ENCODE data around the gene FARS2.

The FARS2 gene

DNA sequence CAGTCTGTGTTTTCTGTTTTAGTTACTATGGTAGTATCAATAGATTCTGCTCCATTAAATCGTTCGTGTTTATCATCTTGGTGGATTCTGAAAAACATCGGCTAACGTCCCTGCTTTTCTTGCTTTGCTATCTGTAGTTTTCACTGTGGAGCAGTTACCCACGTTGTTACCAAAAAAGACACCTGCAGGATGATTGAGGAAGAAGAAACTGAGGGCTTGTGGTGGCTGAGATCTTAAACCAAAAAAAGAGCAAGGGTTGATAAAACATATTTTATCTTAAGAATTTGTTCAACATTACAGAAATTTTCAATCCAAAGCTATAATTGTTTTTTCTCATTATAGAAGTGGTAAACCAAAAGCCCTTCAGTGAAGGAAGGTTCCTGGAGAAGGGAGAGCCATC lies 166.3 kb downstream of the FARS2 start:
- no peak for DNase-seq (ENCODE audit: low spot score)

DNA sequence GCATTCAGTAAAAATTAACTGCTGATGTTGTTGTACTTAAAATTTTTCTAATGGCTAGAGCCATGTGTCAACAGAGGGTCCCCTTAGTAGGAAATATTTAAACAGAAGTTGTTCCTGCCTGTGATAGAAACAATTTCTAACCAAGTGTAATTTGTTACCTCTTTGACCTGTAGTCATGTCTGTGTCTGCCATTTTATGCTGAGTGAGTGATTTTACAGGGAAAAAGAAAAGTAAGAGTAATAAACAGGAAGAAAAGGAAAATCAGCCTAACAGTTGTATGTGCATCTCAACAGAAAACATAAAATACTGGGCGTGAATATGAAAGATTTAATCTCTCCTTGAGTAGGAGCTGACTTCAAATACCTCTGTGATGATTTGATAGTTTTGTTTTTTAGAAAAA lies 172.0 kb downstream of the FARS2 start:
- no peak for DNase-seq (ENCODE audit: low spot score)

DNA sequence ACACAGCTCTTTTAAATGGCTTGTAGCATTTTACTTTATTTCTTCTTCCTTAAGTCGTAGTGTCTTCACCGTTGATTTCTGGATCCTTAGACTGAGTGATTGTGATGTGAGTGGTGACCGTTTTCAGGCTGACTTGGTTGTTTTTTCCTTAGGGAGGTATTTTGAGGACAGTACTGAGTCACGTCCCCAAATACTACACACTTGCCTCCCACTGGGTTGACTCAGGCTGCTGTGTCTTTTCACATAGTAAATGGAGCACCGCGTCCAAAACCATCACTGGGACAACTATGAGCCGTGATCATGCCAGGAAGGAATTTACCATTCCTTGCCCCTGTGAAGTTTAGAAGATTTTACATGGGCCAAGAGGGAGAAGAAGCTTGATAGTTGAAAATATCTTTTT lies 174.1 kb downstream of the FARS2 start:
- peak; percentile 53 for DNase-seq (ENCODE audit: low spot score)

DNA sequence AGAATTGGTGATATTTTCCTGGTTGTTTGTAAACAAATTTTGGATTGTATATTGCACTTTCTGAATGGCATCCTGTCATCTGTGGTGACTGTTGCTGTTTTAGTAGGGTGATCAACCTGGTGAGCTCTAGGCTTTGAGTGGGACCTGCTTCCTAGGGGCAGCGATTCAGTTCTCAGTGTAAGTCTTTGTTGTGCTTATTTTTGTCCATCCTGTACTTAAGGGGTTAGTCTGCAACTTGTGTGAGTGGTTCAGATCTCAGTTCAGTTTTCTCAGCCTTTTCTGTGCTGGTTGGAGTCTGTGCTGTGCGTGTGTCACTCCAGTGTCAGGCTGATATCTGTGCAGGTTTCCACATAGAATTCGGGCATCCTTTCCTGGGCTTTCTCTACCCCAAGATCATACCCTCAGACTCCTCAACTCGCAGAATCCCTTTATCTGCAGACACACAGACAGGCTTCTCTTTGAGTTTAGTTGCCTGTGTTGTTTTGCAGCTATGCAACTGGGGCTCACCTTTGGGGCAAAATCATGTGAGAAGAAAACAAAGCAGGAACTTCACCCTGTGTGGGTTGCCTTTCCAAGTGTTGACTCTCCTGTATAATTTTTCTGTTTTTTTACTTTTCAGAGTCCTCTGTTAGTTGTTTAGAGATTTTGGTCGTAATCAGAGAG lies 177.7 kb downstream of the FARS2 start:
- DNase-seq (ENCODE audit: low spot score), result no peak

DNA sequence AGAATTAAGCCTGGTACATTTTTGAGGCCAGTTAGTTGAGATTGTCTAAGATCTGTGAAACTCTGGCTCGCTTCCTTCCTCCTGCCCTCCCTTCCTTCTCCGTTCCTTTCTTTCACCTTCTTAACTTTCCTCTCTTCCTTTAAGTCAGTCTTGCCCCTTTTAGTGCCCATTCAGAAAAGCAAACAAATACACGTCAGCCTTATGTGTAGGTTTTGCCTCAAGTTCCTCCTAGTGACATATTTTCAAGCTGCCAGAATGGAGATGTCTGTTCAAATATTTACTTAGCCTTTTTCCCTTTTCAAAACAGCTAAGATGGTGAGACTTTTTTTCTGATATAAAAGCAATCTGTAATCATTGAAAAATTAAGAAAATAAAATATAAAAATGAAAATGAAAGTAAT lies 178.4 kb downstream of the FARS2 start:
- no peak for DNase-seq (ENCODE audit: low spot score)

DNA sequence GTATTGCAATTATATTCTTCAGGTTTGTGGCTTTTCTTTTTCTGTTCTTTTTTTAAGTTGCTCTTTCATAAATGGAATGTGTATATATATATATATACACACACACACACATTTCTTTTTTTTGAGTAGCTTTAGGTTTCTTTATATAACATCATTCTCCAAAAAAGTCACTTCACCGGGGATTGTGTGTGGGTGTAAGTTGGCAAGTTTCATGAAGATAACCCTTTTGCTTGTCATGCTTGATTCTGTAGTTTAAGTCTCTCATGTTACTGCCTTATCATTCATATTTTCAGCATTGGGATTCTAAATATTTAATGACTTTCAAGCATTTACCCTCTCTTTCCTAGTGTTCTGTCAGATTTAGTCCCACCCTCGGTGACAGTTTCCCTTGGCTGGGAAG lies 181.0 kb downstream of the FARS2 start:
- DNase-seq (ENCODE audit: low spot score), result no peak

DNA sequence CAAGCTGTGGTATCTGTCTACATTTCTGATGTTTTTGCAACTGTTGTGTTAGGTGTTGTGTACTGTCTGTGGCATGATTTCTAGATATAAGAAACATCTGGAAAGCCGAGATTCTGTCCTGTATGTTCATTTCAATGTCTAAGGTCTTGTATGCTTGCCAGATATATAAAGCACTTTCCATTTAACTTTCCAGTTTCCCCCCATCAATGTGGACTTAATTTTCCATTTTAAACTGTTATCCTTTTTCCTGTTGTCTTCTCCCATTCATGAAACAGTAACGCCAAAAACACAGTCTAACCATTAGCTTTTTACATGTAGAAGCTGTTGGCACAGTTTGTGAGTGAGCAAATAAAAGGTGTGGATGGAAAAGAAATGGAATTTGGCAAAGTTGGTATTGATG lies 181.6 kb downstream of the FARS2 start:
- DNase-seq (ENCODE audit: low spot score), result no peak

DNA sequence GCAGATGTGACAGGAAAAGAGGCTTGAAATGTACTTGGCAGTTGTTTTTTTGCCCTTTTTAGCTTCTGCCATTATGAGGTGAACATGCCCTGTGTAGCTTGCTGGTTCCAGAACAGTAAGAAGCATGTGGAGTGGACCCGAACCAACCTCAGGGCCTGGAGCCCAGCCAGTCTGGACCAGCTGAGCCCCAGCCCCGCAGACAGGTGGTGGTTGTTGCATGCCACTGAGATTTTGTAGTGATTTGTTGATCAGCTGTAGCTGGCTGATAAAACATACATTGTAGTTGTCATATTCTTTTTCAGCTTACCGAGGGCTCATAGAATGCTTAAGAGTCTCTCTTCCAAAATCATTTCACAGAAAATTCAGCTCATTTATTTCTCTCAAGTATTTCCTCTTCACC lies 182.2 kb downstream of the FARS2 start:
- DNase-seq (ENCODE audit: low spot score), result no peak

DNA sequence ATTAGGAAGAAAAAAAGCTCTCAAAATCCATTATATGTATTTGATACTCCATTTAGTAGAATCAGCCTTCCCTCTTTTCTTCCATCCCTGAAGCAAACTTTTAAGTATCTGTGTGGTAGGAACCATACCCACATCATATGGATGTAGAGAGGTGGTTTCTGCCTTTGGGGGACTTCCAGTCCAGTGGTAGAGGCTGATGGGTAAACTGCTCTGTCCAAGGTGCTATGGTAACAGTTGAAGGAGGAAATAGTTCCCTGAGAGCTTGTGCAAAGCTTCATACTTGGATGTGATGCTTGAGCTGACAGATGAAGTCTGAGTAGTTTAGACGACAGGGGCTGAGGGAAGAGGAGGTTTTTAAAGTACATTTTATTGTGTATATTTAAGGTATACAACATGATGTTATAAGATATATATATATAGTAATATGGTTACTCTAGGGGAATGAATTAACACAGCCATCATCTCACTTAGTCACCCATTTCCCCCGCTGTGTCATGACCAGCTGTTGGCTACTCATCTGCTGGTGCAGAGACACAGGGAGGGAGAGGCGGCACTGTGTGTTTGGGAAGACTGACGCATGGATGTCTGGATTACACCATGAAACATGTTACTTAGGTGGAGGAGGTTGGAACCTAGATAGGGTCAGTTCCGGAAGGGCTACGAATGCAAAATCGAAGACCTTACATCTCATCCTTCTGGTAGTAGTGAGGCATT lies 185.2 kb downstream of the FARS2 start:
- no peak for DNase-seq (ENCODE audit: low spot score)

DNA sequence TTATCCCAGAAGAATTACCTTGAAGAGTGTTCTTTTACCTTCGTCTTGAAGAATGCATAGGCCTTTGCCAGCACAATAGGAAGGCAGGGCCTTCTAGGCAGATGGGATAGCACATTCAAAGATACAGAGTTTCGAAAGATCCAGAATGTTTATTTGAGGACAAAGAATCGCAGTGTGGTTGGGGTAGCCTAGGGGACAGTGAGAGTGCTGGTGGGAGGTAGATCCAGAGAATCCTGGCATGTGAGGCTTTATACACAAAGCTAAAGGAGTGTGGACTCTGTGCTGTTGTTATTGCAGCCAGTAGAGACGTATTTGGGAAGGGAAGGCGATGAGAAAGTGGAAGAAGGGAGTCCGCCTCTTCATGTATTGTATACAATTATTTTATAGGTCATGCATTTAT lies 186.6 kb downstream of the FARS2 start:
- no peak for DNase-seq (ENCODE audit: low spot score)

DNA sequence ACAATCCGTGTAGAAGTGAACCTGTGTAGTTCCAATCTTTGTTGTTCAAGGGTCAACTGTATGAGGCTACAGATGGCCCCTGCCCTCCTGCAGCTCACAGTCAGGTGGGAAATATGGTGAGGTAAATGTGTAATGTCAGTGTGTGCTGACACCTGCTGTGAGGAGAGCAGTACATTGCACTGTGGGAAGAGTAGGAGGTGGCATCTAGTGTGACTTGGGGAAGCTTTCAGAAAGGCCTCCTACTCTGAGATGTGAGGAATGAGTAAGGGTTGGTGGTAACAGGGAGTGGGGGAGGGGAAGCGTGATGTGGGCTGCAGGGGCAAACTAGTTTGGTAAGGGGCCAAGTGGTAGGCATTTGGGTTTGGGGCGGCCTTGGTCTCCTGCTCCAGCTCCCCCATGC lies 188.8 kb downstream of the FARS2 start:
- no peak for DNase-seq (ENCODE audit: low spot score)

DNA sequence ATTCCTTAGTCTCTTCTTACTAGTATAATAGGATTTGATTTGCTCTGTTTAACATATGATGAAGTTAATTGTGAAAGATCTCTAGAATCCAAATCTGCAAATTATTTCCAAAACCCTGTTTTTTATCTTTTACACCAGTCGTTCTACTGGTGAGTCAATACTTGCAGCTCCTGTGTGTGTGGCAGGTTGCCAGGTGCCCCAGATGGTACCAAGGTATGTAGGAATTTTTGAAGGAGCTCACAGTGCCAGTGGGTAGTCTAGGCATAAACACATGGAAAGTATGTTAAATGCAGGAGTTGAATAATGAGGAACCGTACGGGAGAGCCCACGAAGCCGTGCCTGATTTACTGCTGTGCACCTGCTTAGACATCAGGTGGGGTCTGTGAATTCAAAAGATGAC lies 192.2 kb downstream of the FARS2 start:
- DNase-seq (ENCODE audit: low spot score), result no peak

DNA sequence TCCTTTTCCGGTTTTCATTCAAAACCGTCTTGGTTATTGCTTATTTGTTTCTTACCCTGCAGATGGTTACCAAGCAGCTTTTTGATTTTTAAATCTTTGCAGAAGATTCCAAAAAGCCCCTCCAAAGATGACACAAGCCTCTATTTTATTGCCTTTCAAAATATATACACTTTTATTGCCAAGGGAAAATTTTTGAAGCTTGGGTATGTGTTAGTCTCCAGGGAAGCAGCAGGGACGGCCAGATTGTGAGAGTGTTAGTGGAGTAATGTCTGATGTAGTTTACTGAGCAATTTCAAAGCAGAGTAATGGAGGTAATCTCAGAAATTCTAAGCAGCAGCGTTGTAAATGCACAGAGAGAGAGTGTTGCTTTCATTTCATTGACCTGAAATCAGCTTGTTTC lies 193.8 kb downstream of the FARS2 start:
- DNase-seq (ENCODE audit: low spot score), result no peak

DNA sequence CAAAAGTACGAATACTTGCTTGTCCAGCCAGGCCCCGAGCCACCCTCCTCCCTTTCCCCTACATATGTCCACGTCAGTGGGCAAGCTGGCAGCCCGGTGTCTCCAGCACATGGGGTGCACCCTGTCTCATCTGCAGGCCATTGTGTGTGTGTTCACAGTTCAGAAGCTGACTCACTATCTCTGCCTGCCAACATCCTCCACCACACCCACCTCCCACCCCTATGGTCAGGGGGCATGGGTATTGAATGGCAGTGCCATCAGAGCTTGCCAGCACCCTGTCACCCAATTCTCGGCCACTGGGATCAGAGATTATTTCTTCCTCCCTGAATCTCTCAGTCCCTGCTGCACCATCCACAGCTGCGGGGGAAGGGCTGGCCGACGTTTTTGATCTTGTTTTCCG lies 195.7 kb downstream of the FARS2 start:
- DNase-seq (ENCODE audit: low spot score), result no peak

DNA sequence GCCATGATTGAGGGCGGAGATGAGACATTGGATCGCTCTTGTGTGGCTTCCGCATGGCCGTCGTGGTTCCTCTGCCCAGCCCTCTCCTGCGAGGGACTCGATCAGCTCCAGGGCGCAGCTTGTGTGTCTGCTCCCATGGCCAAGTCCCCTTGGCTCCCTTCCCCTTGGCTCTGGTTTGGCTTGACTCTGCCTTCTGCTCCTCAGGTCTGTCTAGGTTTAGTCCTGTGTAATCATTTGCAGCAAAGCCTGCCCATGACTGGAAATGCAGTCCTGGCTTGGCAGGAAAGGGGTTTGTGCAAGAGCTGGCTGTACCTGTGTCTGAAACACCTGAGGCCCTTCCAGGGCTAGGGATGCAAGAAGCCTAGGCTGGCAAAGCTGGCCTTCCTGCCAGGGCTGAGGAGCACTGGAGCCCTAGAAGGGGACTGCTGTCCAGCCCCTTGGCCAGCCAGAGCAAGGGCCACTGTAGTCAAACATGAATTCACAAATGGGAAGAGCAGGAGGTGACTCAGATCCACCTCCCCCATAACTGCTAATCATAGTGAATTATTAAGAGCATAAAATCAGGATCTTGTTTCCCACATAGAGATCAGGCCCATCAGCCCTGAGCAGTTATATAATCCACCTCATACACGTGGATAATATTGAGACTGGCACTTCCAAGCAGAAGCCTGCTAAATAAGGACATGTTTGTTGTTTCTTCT lies 196.8 kb downstream of the FARS2 start:
- no peak for DNase-seq (ENCODE audit: low spot score)

DNA sequence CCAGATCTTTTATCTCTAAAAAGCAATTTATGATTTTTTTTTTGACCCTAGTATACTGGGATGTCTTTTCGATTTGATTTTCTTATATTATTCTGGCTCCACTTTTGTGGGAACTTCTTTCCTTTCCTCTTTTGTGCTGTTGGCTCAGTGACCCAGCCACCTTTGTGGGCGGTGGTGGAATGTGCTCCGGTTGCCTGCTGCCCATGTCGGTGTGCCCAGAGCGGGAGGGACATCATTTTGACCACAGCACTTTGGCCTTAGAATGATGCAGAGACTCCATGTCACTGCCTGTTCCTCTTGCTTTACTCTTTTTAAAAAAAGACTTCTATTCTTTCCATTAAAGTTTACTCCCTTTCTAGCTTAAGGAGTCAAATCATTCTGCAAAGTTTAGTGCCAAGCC lies 198.0 kb downstream of the FARS2 start:
- no peak for DNase-seq (ENCODE audit: low spot score)

DNA sequence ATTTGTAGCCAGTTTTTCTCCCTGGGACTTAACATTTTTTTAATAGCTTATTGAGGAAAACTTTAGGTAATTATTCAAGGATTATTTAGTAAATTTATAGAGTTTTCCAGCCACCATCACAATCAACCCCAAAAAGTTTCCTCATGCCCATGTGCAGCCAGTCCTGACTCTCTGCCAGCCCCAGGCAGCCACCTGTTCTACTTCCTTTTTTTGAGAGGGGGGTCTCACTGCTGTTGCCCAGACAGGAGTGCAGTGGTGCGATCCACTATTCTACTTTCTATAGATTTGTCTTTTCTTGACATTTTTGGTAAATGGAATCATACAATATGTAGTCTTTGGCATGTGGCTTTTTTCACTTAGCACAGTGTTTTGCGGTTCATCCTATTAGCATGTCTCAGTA lies 200.1 kb downstream of the FARS2 start:
- no peak for DNase-seq (ENCODE audit: low spot score)

DNA sequence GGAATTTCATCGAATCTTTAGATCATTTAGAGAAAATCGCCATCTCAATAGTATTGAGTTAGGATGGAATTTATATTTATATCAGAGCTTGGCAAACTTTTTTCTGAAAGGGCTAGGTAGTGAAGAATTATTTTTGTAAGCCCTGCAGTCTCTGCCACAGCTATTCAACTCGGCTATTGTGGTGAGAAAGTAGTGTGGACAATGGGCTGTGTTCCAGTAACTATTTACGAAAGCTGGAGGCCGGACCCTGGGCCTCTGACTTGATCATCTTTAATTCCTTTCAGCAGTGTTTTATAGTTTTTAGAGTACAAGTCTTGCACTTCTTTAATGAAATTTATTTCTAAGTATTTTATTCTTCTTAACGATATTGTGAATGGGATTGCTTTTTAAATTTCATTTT lies 201.5 kb downstream of the FARS2 start:
- no peak for DNase-seq (ENCODE audit: low spot score)

DNA sequence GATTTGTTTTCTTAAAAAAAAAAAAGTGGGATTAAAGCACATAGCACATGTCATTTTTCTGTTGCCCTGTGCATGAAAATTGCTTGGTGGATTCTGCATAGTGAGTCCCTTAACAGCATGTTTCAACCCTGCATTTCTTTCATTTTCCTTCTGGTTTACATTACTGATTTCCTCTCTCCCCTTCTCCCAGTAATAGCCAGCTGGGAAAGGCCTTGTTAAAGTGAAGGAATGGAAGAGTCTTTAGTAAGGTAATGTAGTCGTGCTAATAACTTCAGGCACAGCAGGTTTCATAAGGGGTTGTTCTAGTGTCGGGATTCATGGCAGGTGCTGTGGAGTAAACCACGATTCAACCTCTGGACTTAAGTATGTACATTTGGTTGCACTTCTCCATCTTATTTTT lies 202.4 kb downstream of the FARS2 start:
- DNase-seq (ENCODE audit: low spot score), result no peak

DNA sequence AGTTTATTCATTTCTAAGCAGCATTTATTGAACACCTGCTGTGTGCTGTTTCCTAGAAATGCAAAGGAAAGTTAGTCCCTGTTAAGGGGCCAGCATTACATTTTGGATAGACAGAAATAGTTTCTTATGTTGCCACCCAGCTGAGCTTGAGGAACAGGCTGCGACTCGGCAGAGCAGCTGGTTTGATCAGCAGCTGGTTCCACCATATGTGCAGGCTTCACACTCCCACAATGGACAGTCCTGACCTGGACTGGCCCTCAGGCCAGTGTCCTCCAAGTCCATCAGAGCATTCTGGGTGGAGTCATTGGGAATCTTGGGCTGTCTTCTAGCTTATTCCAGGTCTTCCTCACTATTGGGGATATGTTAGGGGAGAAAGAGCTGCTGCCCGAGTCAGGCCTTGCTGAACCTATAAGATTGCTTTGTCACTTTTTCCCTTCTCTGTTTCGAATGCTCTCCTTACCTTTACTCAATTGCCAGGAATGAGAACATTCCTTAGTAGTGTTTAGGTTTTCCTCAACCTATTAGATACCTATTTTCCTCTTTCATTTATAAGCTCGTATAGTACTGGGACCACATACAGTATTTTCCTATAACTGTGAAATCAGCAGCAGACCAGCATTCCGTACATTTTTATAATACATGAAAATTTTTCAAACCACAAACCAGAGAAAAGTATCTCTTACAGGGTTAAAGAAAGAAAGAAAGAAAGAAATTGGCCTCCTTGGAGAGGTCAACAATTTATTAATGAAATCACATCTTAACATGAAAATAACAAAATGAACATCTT lies 203.0 kb downstream of the FARS2 start:
- DNase-seq (ENCODE audit: low spot score), result no peak

DNA sequence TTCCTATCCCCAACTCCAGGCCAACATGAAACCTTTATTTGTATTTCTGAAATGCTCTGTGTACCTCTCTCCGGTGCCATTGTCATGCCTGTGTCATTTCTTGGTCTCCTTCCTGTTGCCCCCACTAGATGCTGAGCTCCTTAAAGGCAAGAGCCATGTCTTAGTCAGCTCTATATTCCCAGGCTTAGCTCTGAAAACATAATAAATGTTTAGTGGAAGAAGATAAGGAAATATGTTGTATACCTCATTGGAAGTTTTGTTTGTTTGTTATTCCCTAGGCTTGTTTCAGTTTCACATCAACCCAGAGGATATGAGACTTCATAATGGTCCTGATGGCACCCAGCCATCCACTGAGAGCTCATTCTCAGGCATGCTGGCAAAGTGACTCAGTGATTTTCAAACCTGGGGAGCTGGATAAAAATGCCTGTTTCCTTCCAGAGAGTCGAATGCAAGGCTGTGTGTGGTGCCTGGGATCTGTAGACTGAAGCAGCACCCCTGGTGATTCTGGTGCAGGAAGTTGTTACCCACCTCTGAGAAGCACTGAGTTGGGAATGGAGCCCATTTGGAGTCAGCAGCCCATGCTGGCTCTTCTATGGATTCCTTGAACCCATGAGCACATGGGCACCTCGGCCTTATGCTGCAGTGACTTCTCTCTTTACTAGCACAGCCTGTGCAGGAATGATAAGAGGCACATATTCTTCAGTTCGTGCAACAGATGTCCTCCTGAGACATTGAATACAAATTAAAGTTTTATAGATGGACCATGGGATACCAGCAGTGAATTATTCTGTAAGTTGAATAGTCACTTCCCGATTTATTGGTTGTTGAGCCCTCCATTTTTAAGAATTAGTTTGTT lies 205.2 kb downstream of the FARS2 start:
- DNase-seq (ENCODE audit: low spot score), result peak; percentile 59

DNA sequence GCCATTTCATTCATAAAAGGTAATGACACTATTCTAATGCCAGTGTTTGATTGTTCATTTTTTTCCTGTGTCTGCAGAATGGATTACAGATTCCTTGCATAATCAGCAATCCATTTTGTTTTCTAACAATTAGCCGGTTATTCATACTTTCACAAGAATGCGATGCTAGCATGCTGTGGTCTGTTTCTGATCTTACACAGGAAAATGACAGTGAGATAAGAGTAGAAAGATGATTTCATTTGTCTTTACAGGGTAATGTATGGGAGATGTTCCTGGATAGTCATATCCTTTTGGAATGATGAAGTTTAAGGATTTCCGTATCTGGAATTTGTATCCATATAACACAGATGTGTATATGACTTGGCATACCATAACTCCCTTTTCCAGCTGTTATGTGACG lies 207.3 kb downstream of the FARS2 start:
- no peak for DNase-seq (ENCODE audit: low spot score)

Data from AG08396 (cell line).